Measurements from ENCODE around the gene PRDM10.

PRDM10 gene

DNA sequence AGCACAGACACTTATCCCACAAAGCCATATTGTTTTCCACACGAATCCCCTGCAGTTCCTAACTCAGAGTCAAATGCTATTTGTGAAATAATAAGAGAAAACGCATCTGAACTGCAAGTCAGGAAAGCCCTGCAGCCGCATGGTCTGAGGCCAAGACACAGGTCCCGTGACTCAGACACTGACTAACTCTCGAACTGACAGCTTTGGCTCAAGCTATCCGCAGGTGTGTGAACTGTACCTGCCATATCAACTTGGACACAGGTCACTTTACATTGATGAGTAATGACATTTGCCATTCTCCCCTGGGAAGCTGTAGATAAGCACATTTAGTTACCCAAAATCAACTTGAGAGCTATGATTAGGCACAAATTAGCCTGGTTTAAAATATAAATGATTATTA lies 72.3 kb downstream of the PRDM10 start:
- no peaks in the 10 kb centered on the region for H3K27me3 ChIP-seq (ENCODE audit: control insufficient read depth in 1 of 2, insufficient read depth in 1 of 2, low read length in 2 of 2)
- H3K4ac ChIP-seq (ENCODE audit: low read depth in 1 of 2, low read length in 2 of 2) = no peak overlapping the region
- H3K4me3 ChIP-seq (ENCODE audit: insufficient read depth in 1 of 2, low read depth in 1 of 2, low read length in 2 of 2) = no peak overlapping the region
- no peaks in the 10 kb centered on the region for H3K4me1 ChIP-seq (ENCODE audit: control insufficient read depth, insufficient read depth, low read depth, low read length)
- no peak overlapping the region for H3K23ac ChIP-seq (ENCODE audit: low read length in 2 of 2)
- peaks cover 16 to 49% of the 10 kb centered on the region in 2 experiments for H3K36me3 ChIP-seq (ENCODE audit: control insufficient read depth in 1 of 2, insufficient read depth in 2 of 2, low read depth in 1 of 2, low read length in 2 of 2)
- H3K27ac ChIP-seq (ENCODE audit: low read length, poor library complexity, severe bottlenecking) = no peak overlapping the region
- H4K91ac ChIP-seq (ENCODE audit: low read length) = no peak overlapping the region
- no peak overlapping the region for H2BK15ac ChIP-seq (ENCODE audit: low read depth, poor library complexity, severe bottlenecking)
- no peak overlapping the region for H4K8ac ChIP-seq (ENCODE audit: low read length)
- no peak overlapping the region for H2BK12ac ChIP-seq (ENCODE audit: low read length in 2 of 2)
- H3K18ac ChIP-seq (ENCODE audit: low read depth in 1 of 2, low read length in 2 of 2) = no peak overlapping the region
- WGBS = 94% methylated on average over 6 of the region's 6 CpGs
- no peak overlapping the region for H2AK5ac ChIP-seq (ENCODE audit: low read length, severe bottlenecking)
- H2BK120ac ChIP-seq (ENCODE audit: low read depth, low read length) = no peak overlapping the region
- no peaks in the 10 kb centered on the region for H3K9me3 ChIP-seq (ENCODE audit: control insufficient read depth, low read length)
- H3K14ac ChIP-seq (ENCODE audit: low read length in 2 of 2) = no peak overlapping the region
- no peak for DNase-seq
- no peak overlapping the region for H3K9ac ChIP-seq (ENCODE audit: low read length)
- no peak overlapping the region for H2BK5ac ChIP-seq (ENCODE audit: low read depth, low read length, poor library complexity, severe bottlenecking)
- H3K4me2 ChIP-seq (ENCODE audit: low read length, poor library complexity, severe bottlenecking) = no peak overlapping the region
- H2AFZ ChIP-seq (ENCODE audit: low read depth, low read length) = no peak overlapping the region
- no peaks in the 10 kb centered on the region for H3K79me1 ChIP-seq (replicated peaks; ENCODE audit: low read length, poor library complexity, severe bottlenecking)

DNA sequence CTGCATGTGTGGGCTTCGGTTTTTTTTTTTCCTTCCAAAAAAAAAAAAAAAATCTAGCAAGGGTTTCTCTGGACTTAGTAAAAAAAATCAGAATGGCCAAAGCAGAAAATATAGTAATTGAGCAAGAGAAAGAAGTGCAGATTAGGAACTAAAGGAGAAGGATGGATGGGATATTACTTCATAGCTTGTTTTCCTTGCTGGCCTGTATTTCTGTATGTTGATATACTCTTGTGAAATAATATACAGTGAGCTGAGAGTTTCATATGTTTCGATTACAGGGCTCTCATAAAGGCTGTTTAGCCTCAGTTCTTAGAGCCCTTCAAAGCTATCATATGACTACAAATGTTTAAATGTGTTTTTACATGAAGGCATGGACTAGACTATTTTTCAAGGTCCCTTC lies 72.9 kb downstream of the PRDM10 start:
- H3K4me3 ChIP-seq (ENCODE audit: insufficient read depth in 1 of 2, low read depth in 1 of 2, low read length in 2 of 2) = no peak overlapping the region
- H2BK12ac ChIP-seq (ENCODE audit: low read length in 2 of 2) = no peak overlapping the region
- no peak overlapping the region for H2BK15ac ChIP-seq (ENCODE audit: low read depth, poor library complexity, severe bottlenecking)
- no peak overlapping the region for H2AFZ ChIP-seq (ENCODE audit: low read depth, low read length)
- no peak for DNase-seq
- WGBS = no CpG with 5 or more reads among the region's 2 CpGs
- no peak overlapping the region for H3K18ac ChIP-seq (ENCODE audit: low read depth in 1 of 2, low read length in 2 of 2)
- H3K9ac ChIP-seq (ENCODE audit: low read length) = no peak overlapping the region
- H3K9me3 ChIP-seq (ENCODE audit: control insufficient read depth, low read length) = no peaks in the 10 kb centered on the region
- no peak overlapping the region for H2AK5ac ChIP-seq (ENCODE audit: low read length, severe bottlenecking)
- H2BK5ac ChIP-seq (ENCODE audit: low read depth, low read length, poor library complexity, severe bottlenecking) = no peak overlapping the region
- H3K36me3 ChIP-seq (ENCODE audit: control insufficient read depth in 1 of 2, insufficient read depth in 2 of 2, low read depth in 1 of 2, low read length in 2 of 2) = peaks cover 18 to 51% of the 10 kb centered on the region in 2 experiments
- no peaks in the 10 kb centered on the region for H3K79me1 ChIP-seq (replicated peaks; ENCODE audit: low read length, poor library complexity, severe bottlenecking)
- H2BK120ac ChIP-seq (ENCODE audit: low read depth, low read length) = no peak overlapping the region
- H3K4ac ChIP-seq (ENCODE audit: low read depth in 1 of 2, low read length in 2 of 2) = no peak overlapping the region
- no peak overlapping the region for H4K91ac ChIP-seq (ENCODE audit: low read length)
- H3K4me1 ChIP-seq (ENCODE audit: control insufficient read depth, insufficient read depth, low read depth, low read length) = no peaks in the 10 kb centered on the region
- H3K14ac ChIP-seq (ENCODE audit: low read length in 2 of 2) = no peak overlapping the region
- H3K23ac ChIP-seq (ENCODE audit: low read length in 2 of 2) = no peak overlapping the region
- H3K27me3 ChIP-seq (ENCODE audit: control insufficient read depth in 1 of 2, insufficient read depth in 1 of 2, low read length in 2 of 2) = no peaks in the 10 kb centered on the region
- no peak overlapping the region for H4K8ac ChIP-seq (ENCODE audit: low read length)
- H3K27ac ChIP-seq (ENCODE audit: low read length, poor library complexity, severe bottlenecking) = no peak overlapping the region
- H3K4me2 ChIP-seq (ENCODE audit: low read length, poor library complexity, severe bottlenecking) = no peak overlapping the region

DNA sequence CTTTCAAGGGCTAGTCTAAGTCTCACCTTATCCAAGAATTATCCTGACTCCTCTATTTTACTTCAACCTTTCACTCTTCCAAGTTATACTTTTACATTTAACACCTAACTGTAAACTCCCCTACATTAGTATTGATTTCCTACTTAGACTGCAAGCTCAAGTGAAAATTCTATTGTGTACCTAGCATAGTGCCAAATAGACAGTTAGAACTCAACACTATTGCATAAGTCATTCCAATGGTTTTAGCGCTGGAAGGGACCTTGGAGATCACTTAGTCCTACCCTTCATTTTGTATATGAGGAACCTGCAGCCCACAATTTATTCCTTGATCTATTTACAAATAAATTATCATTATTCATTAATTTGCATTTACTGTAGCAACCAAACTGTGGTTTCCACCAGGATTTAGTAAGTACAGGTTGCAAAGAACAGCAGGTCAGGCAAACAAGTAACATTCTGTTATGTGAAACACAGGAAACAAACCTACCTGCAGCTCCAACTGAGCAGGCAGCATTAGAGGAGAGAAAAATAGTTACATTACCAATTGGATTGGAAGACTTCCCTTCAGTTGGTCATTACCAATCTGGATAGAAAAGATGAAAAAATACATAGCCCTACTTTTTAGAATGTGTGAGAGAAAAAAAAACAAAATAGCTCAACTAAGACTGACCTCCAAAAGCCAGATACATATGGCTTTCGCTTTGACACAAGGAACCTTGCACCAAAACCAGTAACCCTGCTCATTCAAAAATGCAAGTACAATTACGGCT lies 73.5 kb downstream of the PRDM10 start:
- Histone ChIP-seq H3K14ac (ENCODE audit: low read length in 2 of 2) (no peak overlapping the region), H2BK12ac (ENCODE audit: low read length in 2 of 2) (no peak overlapping the region), H3K4ac (ENCODE audit: low read depth in 1 of 2, low read length in 2 of 2) (no peak overlapping the region), H2BK5ac (ENCODE audit: low read depth, low read length, poor library complexity, severe bottlenecking) (no peak overlapping the region), H3K27ac (ENCODE audit: low read length, poor library complexity, severe bottlenecking) (no peak overlapping the region), H3K9ac (ENCODE audit: low read length) (no peak overlapping the region), H3K4me2 (ENCODE audit: low read length, poor library complexity, severe bottlenecking) (no peak overlapping the region), H3K79me1 (replicated peaks; ENCODE audit: low read length, poor library complexity, severe bottlenecking) (no peaks in the 10 kb centered on the region), H3K18ac (ENCODE audit: low read depth in 1 of 2, low read length in 2 of 2) (no peak overlapping the region), H2BK120ac (ENCODE audit: low read depth, low read length) (no peak overlapping the region), H4K8ac (ENCODE audit: low read length) (no peak overlapping the region), H4K91ac (ENCODE audit: low read length) (no peak overlapping the region), H2AFZ (ENCODE audit: low read depth, low read length) (no peak overlapping the region), H3K27me3 (ENCODE audit: control insufficient read depth in 1 of 2, insufficient read depth in 1 of 2, low read length in 2 of 2) (no peaks in the 10 kb centered on the region), H3K23ac (ENCODE audit: low read length in 2 of 2) (no peak overlapping the region), H3K36me3 (ENCODE audit: control insufficient read depth in 1 of 2, insufficient read depth in 2 of 2, low read depth in 1 of 2, low read length in 2 of 2) (peaks cover 18 to 51% of the 10 kb centered on the region in 2 experiments), H2BK15ac (ENCODE audit: low read depth, poor library complexity, severe bottlenecking) (no peak overlapping the region), H3K4me3 (ENCODE audit: insufficient read depth in 1 of 2, low read depth in 1 of 2, low read length in 2 of 2) (no peak overlapping the region), H3K4me1 (ENCODE audit: control insufficient read depth, insufficient read depth, low read depth, low read length) (no peaks in the 10 kb centered on the region), H2AK5ac (ENCODE audit: low read length, severe bottlenecking) (no peak overlapping the region), H3K9me3 (ENCODE audit: control insufficient read depth, low read length) (no peaks in the 10 kb centered on the region)
- WGBS = 97% methylated on average over 3 of the region's 3 CpGs
- no peak for DNase-seq

DNA sequence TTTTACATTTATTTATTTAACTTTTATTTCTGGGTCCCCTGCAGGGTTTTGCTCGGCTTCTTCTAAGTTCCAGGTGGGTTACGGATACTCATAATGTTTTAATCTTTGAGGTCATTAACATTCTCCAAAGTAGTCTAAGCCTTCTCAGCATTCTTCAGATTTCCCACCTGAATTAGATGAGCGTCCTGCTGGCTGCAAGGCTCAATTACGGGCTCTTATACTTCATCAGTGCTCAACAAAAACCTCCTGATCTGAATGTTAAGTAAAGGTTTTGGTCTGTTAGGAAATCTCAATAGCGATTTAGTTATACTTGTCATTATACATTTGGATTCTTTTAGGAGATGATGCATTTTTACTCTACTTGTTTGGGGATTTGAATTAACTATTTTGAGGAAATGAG lies 80.0 kb downstream of the PRDM10 start:
- Histone ChIP-seq H2AFZ (ENCODE audit: low read depth, low read length) (no peak overlapping the region), H3K4me3 (ENCODE audit: insufficient read depth in 1 of 2, low read depth in 1 of 2, low read length in 2 of 2) (no peak overlapping the region), H2BK12ac (ENCODE audit: low read length in 2 of 2) (no peak overlapping the region), H3K79me1 (replicated peaks; ENCODE audit: low read length, poor library complexity, severe bottlenecking) (no peaks in the 10 kb centered on the region), H3K27ac (ENCODE audit: low read length, poor library complexity, severe bottlenecking) (no peak overlapping the region), H3K36me3 (ENCODE audit: control insufficient read depth in 1 of 2, insufficient read depth in 2 of 2, low read depth in 1 of 2, low read length in 2 of 2) (peaks cover 19 to 51% of the 10 kb centered on the region in 2 experiments), H3K18ac (ENCODE audit: low read depth in 1 of 2, low read length in 2 of 2) (no peak overlapping the region), H3K4ac (ENCODE audit: low read depth in 1 of 2, low read length in 2 of 2) (no peak overlapping the region), H3K4me1 (ENCODE audit: control insufficient read depth, insufficient read depth, low read depth, low read length) (no peaks in the 10 kb centered on the region), H3K14ac (ENCODE audit: low read length in 2 of 2) (no peak overlapping the region), H3K9ac (ENCODE audit: low read length) (no peak overlapping the region), H2AK5ac (ENCODE audit: low read length, severe bottlenecking) (no peak overlapping the region), H3K4me2 (ENCODE audit: low read length, poor library complexity, severe bottlenecking) (no peak overlapping the region), H2BK5ac (ENCODE audit: low read depth, low read length, poor library complexity, severe bottlenecking) (no peak overlapping the region), H2BK120ac (ENCODE audit: low read depth, low read length) (no peak overlapping the region), H3K27me3 (ENCODE audit: control insufficient read depth in 1 of 2, insufficient read depth in 1 of 2, low read length in 2 of 2) (no peaks in the 10 kb centered on the region), H2BK15ac (ENCODE audit: low read depth, poor library complexity, severe bottlenecking) (no peak overlapping the region), H4K8ac (ENCODE audit: low read length) (no peak overlapping the region), H3K23ac (ENCODE audit: low read length in 2 of 2) (no peak overlapping the region), H3K9me3 (ENCODE audit: control insufficient read depth, low read length) (no peaks in the 10 kb centered on the region), H4K91ac (ENCODE audit: low read length) (no peak overlapping the region)
- no peak for DNase-seq
- 100% methylated on average over 2 of the region's 5 CpGs for WGBS

Data from mesenchymal stem cell (in vitro differentiated cells and primary cell).